ENCODE data around the gene WASL.
"Not testable (repeated sequence)": the region's sequence is repeated elsewhere in the genome, so short reads cannot be mapped to it uniquely, and the experiment has no call there.

WASL gene

DNA sequence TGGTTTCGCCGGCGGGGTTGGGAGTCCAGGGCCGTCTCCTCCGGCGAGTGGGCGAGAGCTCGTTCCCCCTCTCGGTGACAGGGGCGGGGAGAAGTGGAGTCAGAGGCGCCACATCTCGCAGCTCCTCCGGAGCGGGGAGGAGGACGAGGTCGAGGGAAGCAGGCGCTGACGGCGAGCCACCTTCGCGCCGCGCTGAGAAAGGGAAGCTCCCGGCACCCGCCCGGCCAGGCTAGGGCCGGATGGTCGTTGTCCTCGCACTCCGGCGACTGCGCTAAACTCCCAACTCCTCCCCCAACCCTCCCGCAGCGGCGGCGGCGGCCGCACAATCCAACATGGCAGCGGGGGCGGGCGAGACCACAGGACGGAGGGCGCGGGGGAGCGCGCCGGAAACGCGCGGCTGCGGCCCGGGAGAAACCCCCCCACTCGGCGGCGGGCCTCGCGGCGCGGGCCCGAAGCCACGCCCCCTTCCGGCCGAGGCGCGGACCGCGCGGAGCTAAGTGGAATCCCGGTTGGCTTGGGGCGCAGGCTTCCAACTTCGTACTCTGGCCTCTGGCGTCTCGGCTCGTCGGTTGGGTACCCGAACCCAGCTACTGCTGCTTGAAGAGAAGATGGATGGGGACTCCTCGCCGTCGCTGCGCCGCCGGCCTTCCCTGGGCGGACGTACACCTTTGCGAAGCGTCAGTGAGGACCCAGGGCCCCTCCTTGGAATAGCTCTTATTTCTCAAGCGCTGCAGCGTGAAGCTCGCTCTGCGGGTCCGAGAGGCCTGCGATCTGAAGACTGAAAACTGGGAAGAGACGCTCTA lies at the start of gene WASL:
Gene WASL (minus strand): TSS at position 270 of the 803 bp plus-strand sequence. CDS start 269 bp downstream, at position 1.
- peak; percentile 89 for DNase-seq (ENCODE audit: low spot score)

DNA sequence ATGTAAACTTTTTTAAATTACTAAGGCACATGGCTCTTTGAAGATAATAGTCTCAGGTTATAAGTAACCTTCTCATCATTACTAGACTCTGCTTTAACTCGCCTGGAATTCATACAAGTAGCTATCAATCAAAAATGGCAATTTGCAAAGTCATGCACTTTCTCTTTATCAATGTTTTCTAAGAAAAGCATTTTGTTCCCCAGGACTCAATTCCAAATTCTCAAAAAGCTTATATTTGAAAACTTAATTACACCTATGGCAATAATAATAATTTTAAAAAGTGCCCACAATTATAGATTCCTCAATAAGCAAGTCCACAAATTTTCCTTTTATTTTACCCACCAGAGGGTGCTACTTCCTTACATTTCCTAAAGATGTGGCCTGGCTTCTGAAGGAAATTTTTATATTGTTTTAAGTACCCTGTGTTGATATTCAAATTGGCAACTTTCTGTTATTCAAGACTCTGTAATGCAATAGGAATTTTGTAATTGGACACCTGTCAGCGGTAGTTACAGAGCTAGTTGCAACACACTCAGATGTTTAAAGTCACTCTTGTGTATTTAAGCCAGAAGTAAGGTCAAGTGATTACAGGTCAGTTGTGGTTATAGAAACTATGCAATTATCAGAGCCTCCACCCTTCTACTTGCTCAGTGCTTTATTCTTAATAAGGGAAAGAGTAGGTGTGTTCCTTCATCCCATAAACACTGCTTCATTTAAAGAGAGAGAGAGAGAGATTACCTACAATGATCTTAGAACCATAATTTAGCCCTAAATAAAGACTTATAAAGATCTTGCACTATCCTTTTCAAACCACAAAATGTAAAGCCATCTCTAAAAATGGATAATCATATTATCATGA lies 49.1 kb upstream of the WASL start:
- peak; percentile 9 for DNase-seq (ENCODE audit: low spot score)

DNA sequence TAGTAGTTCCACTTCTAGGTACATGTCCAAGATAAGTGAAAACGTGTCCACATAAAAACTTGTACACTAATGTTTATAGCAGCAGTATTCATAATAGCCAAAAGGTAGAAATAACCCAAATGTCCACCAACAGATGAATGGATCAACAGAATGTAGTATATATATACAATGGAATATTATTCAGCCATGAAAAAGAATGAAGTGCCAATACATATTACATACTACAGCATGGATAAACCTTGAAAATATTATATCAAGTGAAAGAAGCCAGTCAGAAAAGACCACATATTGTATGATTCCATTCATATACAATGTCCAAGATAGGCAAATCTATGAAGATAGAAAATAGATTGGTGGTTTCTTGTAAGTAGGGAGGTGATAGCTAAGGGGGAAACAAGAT lies 47.8 kb upstream of the WASL start:
- DNase-seq (ENCODE audit: low spot score): no peak

DNA sequence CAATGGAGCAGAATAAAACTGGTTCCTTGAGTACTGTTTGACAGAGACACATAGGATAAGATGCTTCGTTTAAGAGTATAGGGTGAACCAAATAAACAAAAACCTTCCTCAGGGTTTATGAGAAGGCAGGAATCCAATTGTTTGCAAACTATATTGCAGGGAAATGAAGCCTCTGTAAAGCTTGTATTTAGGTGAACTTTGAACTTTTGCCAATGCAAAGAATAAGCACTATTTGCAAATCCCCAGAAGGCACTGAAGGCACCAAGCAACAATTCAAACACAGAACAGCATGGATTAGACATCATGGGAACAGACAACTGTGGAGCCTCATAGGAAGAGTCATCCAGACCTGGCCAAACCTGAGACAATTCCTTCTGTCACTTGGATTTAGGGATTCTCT lies 47.1 kb upstream of the WASL start:
- DNase-seq (ENCODE audit: low spot score): no peak

DNA sequence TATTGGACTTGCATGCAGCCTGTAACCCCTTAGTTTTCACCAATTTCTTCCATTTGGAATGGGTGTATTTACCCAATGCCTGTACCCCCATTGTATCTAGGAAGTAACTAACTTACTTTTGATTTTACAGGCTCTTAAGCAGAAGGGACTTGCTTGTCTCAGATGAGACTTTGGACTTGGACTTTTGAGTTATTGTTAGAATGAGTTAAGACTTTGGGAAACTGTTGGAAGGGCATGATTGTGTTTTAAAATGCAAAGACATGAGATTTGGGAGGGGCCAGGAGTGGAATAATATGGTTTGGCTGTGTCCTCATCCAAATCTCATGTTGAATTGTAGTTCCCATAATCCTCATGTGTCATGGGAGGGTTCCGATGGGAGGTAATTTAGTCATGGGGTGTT lies 46.3 kb upstream of the WASL start:
- DNase-seq (ENCODE audit: low spot score): not testable (repeated sequence)

DNA sequence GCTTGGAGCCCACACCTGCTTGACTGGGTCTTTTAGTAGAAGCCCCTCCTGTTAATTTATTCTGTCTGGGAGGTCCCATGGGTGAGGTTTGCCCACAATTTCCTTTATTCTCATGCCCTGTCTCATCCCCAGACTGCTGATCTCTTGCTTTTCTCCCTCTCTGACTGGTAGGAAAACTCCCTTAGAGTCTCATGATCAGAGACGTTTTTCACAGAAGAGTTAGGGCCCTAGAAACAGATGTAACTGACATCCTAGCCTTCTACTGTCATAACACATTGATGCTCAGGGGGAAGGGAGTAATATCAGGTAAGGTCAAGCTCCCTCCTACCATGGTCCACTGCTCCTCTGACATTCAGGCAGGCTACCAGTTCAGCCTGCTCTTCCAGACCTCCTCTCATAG lies 43.7 kb upstream of the WASL start:
- no peak for DNase-seq (ENCODE audit: low spot score)

DNA sequence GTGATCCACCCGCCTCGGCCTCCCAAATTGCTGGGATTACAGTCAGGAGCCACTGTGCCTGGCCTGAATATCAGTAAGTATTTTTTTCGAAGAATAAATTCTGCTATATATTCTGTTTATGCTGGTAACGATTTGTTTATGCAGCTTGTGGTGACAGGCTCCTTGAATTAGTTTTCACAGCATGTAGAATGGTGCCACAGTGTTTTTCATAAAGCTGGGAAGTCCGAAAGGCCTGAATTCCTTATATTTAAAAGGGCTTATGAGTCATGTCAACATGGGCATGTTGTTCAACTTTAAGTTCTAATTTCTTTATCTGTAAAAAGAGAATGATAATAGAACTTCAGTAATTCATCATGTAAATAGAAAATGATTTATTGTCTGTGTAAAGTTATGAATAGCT lies 42.2 kb upstream of the WASL start:
- DNase-seq (ENCODE audit: low spot score): no peak

DNA sequence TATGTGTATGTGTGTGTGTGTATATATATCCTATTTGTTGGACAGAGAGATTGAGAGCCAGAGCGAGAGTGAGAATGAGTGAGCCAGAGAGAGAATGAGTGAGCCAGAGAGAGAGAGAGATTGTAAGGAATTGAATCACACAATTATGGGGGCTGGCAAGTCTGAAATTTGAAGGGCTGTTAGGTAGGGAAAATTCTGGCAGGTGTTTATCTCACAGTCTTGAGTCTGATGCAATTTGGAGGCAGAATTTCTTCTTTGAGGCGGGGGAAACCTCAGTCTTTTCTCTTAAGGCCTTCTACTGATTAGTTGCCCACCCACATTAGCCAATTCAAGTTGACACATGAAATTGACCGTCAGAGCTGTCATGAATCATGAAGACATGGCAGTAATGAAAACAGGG lies 41.0 kb upstream of the WASL start:
- DNase-seq (ENCODE audit: low spot score): no peak

DNA sequence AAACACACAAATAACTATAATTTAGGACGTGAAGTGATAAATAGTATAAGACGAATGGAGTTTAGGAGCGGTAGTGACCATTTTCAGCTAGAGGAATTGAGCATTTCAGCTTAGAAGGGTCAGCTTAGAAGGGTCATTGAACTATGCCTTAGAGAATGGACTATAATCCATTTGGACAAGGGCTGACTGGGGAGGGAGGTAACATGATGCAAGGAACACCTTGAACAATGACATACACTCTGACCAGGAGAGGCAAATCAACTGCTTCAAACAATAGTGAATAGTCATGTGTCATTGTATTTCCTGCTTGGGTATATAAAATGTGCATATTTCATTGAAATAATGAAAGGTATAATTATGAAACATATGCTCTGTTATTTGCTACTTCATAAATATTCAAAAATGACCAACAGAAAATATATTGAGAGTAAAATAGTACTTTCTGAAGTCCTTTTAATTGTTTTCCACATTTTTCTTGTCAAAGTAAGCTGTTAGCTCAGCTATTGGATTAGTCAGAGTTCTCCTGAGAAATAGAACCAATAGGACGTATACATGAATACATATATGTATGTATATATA lies 40.5 kb upstream of the WASL start:
- DNase-seq (ENCODE audit: low spot score): no peak

DNA sequence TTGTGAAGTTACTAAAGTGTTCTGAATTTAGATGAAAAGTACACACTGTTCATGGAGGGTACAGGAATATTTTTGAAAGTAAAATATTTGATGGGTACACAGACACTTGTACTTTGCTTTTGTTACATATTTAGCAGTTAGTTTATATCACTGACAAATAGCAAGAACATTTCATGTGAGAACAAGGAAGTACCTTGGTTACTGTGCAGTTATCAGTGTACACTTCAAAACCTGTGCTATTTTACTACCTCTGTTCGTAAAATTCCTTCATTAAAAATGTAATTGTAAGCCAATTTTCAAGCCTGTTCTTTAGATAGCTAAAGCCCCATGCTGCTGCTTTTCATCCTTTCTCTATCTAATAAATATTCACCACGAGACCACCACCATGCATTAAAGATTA lies 39.8 kb upstream of the WASL start:
- no peak for DNase-seq (ENCODE audit: low spot score)

DNA sequence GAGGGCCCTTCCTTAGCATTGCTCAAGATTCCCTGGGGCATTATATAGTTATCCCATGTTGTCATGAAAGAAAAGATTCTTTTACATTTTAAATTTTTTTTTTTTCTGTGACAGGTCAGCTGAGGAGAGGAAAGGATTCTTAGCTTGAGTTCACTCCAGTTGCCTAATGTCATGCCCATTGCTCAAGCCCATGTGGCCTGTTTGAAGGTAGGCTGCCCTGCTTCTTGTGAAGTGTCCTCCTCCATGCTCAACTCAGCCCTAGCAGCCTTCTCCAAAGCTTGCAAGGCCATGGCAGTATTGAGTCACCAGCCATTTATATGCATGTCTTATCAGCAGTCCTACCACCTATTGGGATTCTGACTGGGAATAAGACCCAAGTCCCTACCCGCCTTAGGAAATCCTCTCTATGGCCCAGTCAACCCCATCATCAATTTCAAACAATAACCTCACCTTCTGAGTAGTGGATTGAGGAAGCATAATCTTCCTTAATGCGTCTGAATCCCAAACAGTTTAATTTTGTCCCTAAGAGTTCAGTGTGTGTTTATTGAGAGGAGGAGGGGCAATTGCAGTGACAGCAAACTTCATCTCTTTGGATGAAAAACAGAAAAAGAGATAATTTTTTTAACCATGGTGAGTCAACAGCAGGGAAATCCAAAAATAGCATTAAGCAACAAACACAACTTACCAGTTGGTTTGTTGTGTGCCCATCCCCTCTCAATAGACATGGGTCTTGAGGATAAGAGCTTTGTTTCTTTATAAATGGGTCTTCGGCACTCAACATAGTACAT lies 38.6 kb upstream of the WASL start:
- no peak for DNase-seq (ENCODE audit: low spot score)

DNA sequence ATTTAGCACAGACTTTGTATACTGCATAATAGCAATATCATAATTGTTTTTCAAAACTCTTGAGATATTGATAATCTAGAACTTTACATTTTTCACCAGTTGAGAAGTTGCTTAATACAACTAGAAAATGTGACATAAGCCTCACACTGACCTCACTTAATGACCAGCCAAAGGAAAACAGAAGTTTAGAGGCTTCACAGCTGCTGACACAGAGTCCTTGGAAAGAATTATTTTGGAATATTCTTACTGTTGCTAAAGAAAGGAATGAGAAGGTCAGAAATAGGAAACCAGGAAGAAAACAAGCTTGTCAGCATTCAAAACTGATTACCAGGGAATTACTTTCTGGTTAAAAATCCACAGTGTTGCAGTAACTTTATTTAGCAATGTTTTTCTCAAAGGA lies 35.5 kb upstream of the WASL start:
- no peak for DNase-seq (ENCODE audit: low spot score)

DNA sequence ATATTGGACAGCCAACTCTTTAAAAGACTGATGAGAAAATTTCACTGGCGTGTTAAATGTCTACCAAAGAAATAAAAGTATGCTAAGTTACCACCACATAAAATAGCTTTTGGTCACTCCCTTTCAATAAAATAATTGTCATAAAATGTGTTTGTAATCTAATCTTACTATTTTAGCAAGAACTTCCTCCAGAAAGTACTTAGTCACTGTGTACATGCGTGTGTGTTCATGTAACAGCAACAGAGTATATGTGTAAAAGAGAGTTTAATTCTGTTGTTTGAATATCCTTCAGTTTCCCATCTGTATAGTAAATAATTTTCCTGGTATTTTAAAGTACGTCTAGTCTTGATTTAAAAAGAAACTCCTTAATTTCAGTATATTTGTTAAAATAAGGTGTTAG lies 35.0 kb upstream of the WASL start:
- DNase-seq (ENCODE audit: low spot score): no peak

DNA sequence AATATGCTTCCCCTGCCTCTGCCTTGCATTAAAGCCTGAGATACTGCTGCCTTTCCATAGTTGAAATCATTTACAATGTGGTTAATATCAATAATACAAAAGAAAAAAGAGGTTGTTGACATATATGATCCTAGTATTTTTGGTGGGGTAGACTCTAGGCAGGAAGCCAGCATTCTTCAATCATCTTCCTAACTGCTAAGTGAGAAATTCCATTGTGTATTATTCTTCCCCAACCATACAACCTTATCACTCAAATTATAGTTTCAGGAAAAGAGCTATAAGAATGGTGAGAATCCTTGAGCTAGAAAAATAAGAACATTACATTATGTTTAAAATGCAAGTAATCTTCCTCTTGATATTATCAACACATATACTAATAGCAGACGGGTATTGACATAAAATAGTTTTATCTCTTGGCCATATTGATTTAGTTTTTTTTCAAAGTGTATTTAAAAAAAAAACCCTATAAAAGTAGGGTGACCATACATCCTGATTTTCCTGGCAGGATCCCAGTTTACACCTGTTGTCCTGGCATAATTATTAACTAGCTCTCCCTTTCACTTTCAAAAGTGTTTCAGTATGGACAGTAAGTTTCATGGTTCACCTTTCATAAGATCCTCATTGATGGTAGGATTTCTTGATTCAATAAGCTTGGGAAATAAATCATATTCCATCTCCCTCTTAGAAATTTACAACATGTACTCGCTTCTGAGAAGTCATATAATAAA lies 33.4 kb upstream of the WASL start:
- no peak for DNase-seq (ENCODE audit: low spot score)

DNA sequence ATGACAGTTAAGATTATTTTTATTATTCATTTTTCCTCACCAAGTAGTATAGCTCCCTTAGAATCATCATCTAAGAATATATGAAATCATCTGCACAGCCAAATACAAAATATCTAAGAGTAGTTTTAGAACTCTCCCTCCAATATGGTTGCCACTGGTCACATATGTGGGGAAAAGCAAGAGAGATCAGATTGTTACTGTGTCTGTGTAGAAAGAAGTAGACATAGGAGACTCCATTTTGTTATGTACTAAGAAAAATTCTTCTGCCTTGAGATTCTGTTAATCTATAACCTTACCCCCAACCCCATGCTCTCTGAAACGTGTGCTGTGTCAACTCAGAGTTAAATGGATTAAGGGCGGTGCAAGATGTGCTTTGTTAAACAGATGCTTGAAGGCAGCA lies 31.7 kb upstream of the WASL start:
- DNase-seq (ENCODE audit: low spot score): not testable (repeated sequence)

DNA sequence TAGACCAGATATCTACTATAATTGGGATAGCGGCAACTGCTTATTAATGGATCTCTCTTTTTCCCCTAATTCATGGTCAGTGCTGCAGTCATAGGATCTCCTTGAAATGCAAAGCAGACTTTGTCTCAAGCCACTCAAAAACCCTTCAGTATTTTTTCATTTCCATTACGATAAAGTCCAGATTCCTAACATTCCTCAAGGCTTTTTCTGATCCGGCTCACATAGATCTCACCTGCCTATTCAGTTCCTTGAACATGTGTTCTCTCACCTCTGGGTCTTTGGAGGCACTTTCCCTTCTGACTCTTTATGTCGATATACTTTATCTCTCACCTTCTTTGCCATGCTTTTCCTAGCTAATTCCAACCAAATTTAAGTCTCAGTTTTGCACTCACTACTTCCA lies 25.7 kb upstream of the WASL start:
- DNase-seq (ENCODE audit: low spot score): no peak

DNA sequence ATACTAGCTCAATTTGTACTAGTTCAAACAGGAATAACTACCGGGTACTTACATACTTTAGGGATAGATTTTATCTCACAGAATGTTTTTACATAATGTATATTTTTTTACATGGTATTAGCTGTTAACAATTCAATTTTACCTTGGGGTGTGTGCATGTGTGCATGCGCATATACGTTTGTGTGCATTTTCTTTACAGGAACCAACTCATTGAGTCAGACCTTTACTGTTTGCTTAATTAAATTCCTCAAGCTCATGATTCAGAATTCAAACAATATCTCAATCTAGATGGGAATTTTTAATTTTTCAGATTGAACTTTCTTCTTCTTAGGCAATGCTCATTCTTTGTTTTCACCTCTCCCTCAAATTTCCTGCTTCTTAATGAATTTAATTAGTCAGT lies 24.7 kb upstream of the WASL start:
- no peak for DNase-seq (ENCODE audit: low spot score)

DNA sequence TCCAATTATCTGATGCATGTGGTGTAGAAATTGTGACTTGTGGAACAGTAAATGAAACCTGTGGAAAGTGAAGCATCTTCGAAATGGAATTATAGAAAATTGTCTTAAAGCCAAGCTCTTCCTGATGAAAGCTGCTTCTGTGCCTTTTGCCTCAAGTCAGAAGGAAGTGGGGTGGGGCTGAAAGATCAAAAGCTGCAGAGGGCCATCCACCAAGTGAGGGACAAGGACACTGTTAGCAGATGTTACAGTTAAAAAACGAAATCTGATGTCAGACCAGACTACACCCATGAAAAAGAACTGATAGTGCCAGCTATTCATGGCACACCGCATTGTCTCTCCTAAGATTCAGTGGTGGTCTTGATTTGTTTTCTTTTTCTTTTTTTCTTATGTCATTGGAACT lies 23.8 kb upstream of the WASL start:
- DNase-seq (ENCODE audit: low spot score): no peak

DNA sequence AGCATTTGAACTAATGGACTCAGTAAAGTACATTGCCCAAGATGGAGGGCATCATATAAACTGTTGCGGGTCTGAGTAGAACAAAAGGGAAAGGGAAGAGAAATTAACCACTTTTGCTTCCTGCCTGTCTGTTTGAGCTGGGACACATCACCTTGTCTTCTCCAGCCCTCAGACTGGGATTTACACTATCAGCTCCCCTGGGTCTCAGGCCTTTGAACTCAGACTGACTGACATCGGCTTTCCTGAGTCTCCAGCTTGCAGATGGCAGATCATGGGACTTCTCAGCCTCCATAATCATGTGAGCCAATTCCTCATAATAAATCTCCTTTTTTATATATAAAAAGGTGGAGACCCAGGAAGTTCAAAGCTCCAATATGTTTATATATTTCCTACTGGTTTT lies 23.0 kb upstream of the WASL start:
- no peak for DNase-seq (ENCODE audit: low spot score)

DNA sequence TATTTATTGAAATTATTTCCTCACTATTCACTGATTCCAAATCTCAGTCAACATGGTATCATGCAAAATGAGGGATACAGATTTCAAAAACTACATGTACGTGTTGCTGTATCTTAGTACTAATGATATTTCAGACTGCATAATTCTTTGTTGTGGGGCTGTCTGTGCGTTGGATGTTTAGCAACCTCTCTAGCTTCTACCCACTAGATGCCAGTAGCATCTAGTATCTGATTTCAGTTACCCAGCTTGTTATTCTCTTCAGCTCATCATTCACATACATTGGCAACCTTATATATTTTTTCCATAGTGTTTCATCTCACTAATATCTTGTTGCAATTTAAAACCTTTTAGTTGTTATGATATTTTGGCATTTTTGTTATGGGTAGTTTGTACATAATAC lies 22.5 kb upstream of the WASL start:
- DNase-seq (ENCODE audit: low spot score): no peak

DNA sequence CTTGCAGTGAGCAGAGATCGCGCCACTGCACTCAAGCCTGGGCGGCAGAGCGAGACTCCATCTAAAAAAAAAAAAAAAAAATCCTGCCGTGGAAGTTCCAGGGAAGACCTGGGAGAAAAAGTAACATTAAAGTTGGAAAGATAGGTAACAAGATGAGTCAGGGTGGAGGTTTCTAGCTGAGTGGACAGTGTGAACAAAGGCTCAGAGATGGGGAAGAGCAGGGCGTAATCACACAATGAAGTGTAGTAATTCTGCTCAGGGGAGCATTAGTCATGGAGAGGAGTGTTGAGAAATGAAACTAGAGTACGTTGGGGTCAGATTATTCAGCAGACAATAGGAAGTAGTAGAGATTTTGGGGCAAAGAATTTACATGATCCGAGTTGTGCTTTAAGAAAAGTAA lies 21.6 kb upstream of the WASL start:
- peak; percentile 12 for DNase-seq (ENCODE audit: low spot score)

DNA sequence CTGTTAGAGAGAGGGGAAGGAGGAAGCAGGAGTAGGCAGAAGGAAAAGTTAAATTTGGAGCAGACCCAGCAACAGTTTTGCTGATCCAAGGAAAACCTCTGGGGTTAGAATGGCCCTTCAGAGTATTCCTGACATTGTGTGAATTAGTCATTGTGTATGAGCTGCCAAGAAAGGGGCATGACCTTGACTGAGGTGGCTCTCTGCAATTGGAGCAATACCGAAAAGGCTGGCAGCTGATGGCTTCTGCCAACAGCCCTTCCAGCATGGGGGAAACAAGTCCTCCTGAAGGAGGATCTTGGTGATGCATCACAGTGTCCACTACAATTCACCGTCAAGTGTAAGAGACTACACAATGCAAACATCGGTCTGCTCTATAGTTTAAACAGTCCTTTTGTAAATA lies 20.6 kb upstream of the WASL start:
- DNase-seq (ENCODE audit: low spot score): no peak

Data from CD4-positive, alpha-beta T cell treated with Interleukin-2 at 100 ng/mL for 4 hours (primary cell).